HCT116 (cell line): ENCODE data around the gene YWHAE.

Source experiments
- EGR1 ChIP-seq: IDR thresholded peaks from 2 replicates; pipeline ENCODE4 v1.6.1; 2012; ENCODE audit warnings: low read depth
- POLR2A ChIP-seq: IDR thresholded peaks from 2 replicates; pipeline ENCODE4 v1.7.0; 2011; ENCODE audit warnings: borderline replicate concordance; ENCODE audit not compliant: insufficient read depth, insufficient read length; ENCODE audit errors: extremely low read depth
- POLR2AphosphoS5 ChIP-seq: IDR thresholded peaks from 2 replicates; pipeline ENCODE4 v1.6.1; 2011; ENCODE audit warnings: mild to moderate bottlenecking, low read depth, low read length, moderate library complexity
- TCF7L2 ChIP-seq: IDR thresholded peaks from 2 replicates; pipeline ENCODE4 v1.7.0; 2011; ENCODE audit warnings: borderline replicate concordance, inconsistent platforms; ENCODE audit not compliant: insufficient read depth, insufficient read length; ENCODE audit errors: extremely low read depth
- ZNF274 ChIP-seq: fragments of 200-500 bp; sonication (Bioruptor generic); IDR thresholded peaks from 2 replicates; pipeline ENCODE4 v1.6.1; 2014; ENCODE audit warnings: mild to moderate bottlenecking, low read depth, low read length, inconsistent platforms
- TF ChIP-seq, protein P1 (sequence below), 3 experiments: fragments of 200-600 bp in 1 of 3; sonication (generic) in 1 of 3; IDR thresholded peaks in 2 of 3; conservative IDR thresholded peaks in 1 of 3; 2 replicates each; pipeline ENCODE4 v1.5.1; 2012 to 2017; ENCODE audit warnings: low read depth in 2 of 3, low read length in 2 of 3, antibody characterized with exemption in 1 of 3, borderline replicate concordance in 1 of 3, control low read depth in 1 of 3, mild to moderate bottlenecking in 1 of 3, mixed read lengths in 1 of 3, mixed run types in 1 of 3, moderate library complexity in 1 of 3; ENCODE audit not compliant: insufficient read depth in 1 of 3
- TF ChIP-seq, protein P2 (sequence below): IDR thresholded peaks from 2 replicates; pipeline ENCODE4 v1.6.1; 2012

DNA sequence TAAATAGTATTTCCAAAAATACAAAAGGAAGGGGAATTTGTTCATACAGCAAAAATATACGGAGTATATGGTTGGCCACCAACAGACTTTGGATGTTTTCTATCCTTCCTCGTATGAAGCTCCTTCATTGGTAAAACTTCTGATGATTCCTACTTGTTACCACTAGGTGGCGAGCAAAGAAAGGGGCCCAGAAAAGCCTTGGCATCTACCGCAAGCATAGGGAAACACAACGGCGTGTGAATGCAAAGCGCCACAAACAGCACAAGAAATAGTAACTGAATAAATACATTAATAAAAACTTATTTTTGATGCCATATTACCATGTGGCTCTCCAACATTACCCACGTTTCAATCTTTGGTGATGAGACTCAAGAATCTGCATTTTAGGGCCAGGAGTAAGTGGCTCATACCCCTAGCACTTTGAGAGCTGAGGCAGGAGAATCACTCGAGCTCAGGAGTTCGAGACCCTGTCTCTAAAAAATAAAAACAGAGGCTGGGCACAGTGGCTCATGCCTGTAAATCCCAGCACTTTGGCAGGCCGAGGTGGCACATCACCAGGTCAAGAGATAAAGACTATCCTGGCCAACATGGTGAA lies 34.5 kb downstream of the YWHAE start:
- no peak for TF ChIP-seq TCF7L2
- TF ChIP-seq, protein P1, sequence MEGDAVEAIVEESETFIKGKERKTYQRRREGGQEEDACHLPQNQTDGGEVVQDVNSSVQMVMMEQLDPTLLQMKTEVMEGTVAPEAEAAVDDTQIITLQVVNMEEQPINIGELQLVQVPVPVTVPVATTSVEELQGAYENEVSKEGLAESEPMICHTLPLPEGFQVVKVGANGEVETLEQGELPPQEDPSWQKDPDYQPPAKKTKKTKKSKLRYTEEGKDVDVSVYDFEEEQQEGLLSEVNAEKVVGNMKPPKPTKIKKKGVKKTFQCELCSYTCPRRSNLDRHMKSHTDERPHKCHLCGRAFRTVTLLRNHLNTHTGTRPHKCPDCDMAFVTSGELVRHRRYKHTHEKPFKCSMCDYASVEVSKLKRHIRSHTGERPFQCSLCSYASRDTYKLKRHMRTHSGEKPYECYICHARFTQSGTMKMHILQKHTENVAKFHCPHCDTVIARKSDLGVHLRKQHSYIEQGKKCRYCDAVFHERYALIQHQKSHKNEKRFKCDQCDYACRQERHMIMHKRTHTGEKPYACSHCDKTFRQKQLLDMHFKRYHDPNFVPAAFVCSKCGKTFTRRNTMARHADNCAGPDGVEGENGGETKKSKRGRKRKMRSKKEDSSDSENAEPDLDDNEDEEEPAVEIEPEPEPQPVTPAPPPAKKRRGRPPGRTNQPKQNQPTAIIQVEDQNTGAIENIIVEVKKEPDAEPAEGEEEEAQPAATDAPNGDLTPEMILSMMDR (IDR thresholded peaks at IDR 0.05 in 2 of 3, conservative IDR thresholded peaks at IDR 0.05 in 1 of 3; ENCODE audit: borderline replicate concordance in 1 of 3, insufficient read depth in 1 of 3, low read depth in 2 of 3, low read length in 2 of 3) = peak; percentile 70 to 85 (median 80); a peak in 5 of 6 replicates
- TF ChIP-seq ZNF274 = no peak
- TF ChIP-seq POLR2A = no peak
- TF ChIP-seq EGR1 = no peak
- no peak; the same call in 1 of the 2 replicates for TF ChIP-seq POLR2AphosphoS5
- TF ChIP-seq, protein P2, sequence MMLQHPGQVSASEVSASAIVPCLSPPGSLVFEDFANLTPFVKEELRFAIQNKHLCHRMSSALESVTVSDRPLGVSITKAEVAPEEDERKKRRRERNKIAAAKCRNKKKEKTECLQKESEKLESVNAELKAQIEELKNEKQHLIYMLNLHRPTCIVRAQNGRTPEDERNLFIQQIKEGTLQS = no peak
